GM21619 (cell line): ENCODE data around the gene KLHL41.
A peak's percentile ranks its signal among the peaks of the same experiment; 100 is the strongest.
"Not testable (repeated sequence)": the region's sequence is repeated elsewhere in the genome, so short reads cannot be mapped to it uniquely, and the experiment has no call there.

Experiments
- ATAC-seq: cut with Tn5 transposase; IDR thresholded peaks from one replicate; pipeline ENCODE4 v1.9.1; 2021; ENCODE audit not compliant: unreplicated experiment

KLHL41 gene

GRCh38 chr2:169570752-169571151, 61.2 kb downstream of the KLHL41 start:
- ATAC-seq, result not testable (repeated sequence)

GRCh38 chr2:169571571-169571970, 62.1 kb downstream of the KLHL41 start:
- no peak for ATAC-seq

- ATAC-seq, result no peak
These were observed 62.7 kb downstream of the KLHL41 start for GRCh38 chr2:169572189-169572588.

GRCh38 chr2:169572821-169573159, 63.3 kb downstream of the KLHL41 start:
- ATAC-seq, result no peak

- peak; percentile 98 for ATAC-seq
These were observed 63.9 kb downstream of the KLHL41 start, which contains the start of gene FASTKD1 for GRCh38 chr2:169573160-169573973. FASTKD1 (minus strand) TSS chr2:169573865; CDS start chr2:169572029, 1,836 bp downstream.

GRCh38 chr2:169573974-169574299, 64.4 kb downstream of the KLHL41 start:
- no peak for ATAC-seq

- ATAC-seq, result not testable (repeated sequence)
These were observed 65.0 kb downstream of the KLHL41 start for GRCh38 chr2:169574539-169574938.

- not testable (repeated sequence) for ATAC-seq
These were observed 65.8 kb downstream of the KLHL41 start for GRCh38 chr2:169575264-169575663.
